Activated T-helper 2 cell treated with anti-CD3 and anti-CD28 coated beads, Interferon-gamma antibody, Interleukin-2, Interleukin-4, amounts not matched to agents 10 μg/mL and 5 μg/mL and 100 μg/mL, durations not matched to agents 14 hours and 24 hours and 36 hours (primary cell): Measurements from ENCODE around the gene KLC4. TPM values are rescaled to one million over a fixed set of nuclear protein-coding genes. Genes with fewer than 3 reads are reported as not detected.
"Not testable (repeated sequence)": the region's sequence is repeated elsewhere in the genome, so short reads cannot be mapped to it uniquely, and the experiment has no call there.

Experiments
- DNase-seq: peaks from one replicate; pipeline ENCODE4 v3.0.0; 2021; ENCODE audit warnings: low spot score
- H3K27ac Mint-ChIP-seq: one replicate; pipeline ENCODE4 v1.8.0; 2021; ENCODE audit warnings: mixed read lengths
- H3K27me3 Mint-ChIP-seq: one replicate; pipeline ENCODE4 v1.8.0; 2021; ENCODE audit warnings: low read depth, mixed read lengths
- H3K36me3 Mint-ChIP-seq: one replicate; pipeline ENCODE4 v1.8.0; 2021; ENCODE audit warnings: low read depth, mixed read lengths
- H3K4me1 Mint-ChIP-seq: one replicate; pipeline ENCODE4 v1.8.0; 2021; ENCODE audit warnings: low read depth, mixed read lengths
- H3K4me3 Mint-ChIP-seq: one replicate; pipeline ENCODE4 v1.8.0; 2021; ENCODE audit warnings: low read depth, mild to moderate bottlenecking, moderate library complexity, mixed read lengths
- H3K9me3 Mint-ChIP-seq: one replicate; pipeline ENCODE4 v1.8.0; 2021; ENCODE audit warnings: mixed read lengths
- intact Hi-C: fragments of 100-400 bp; cut with micrococcal nuclease; formaldehyde crosslinking; loops from one replicate; pipeline ENCODE4 v1.15.1; 2023
- total RNA-seq: library from RNA; stranded (reverse); gene quantifications from 2 replicates; pipeline ENCODE4 v1.2.3, GENCODE V29; 2022

KLC4 gene
- total RNA-seq, 1 donor from 2014 or later: 14.1 TPM

DNA sequence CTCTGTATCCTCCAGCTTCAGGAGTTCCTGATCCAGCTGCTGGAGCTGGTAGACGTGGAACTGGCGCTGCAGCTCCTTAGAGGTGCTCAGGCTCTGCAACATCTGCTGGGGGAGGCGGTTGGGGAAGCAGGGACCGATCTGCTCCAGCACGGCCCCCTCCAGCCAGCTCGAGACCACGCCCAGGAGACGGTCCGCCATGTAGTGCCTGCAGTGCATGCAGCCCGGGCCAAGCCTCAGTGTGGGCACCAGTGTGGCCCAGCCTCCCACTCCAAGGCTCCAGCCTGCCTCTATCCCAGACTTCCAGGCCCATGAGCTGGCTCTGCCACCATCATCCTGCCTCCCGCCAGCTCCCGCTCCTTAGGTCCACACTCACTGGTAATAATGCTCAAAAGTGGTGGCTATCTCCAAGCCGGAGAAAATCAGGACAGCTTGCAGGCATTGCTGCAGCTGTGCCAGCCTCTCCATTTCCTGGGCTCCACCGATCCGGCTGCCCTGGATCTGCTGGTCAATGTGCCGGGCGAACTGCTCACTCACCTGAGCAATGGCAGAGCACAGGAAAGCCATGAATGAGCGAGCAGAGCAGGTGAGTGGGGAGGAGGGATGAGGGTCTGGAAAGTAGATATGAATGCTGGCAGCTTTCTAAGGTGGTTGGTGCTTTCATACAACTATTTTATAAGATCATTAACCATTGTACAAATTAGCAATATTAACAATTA lies 18.7 kb upstream of the KLC4 start:
- intact Hi-C loops: no loop called here
- no peak overlapping the region for H3K27ac Mint-ChIP-seq
- peaks cover 64% of the 10 kb centered on the region for H3K36me3 Mint-ChIP-seq
- no peak for DNase-seq
- no peaks in the 10 kb centered on the region for H3K27me3 Mint-ChIP-seq
- no peak overlapping the region for H3K4me3 Mint-ChIP-seq
- no peaks in the 10 kb centered on the region for H3K4me1 Mint-ChIP-seq
- H3K9me3 Mint-ChIP-seq: no peaks in the 10 kb centered on the region

DNA sequence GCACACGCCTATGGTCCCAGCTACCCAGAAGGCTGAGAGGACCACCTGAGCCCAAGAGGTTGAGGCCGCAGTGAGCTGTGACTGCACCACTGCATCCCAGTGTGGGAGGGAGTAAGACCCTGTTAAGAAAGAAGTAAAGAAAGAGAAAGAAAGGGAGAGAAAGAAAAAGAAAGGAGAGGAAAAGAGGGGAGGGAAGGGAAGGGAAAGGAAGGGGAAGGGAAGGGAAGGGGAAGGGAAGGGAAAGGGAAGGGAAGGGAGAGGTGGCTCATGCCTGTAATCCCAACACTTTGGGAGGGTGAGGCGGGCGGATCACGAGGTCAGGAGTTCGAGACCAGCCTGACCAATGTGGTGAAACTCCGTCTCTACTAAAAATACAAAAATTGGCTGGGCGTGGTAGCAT lies 18.0 kb upstream of the KLC4 start:
- H3K27ac Mint-ChIP-seq, H3K9me3 Mint-ChIP-seq, intact Hi-C loops, DNase-seq, H3K4me1 Mint-ChIP-seq, H3K27me3 Mint-ChIP-seq, H3K4me3 Mint-ChIP-seq: not testable (repeated sequence)
- H3K36me3 Mint-ChIP-seq: peaks cover 68% of the 10 kb centered on the region

DNA sequence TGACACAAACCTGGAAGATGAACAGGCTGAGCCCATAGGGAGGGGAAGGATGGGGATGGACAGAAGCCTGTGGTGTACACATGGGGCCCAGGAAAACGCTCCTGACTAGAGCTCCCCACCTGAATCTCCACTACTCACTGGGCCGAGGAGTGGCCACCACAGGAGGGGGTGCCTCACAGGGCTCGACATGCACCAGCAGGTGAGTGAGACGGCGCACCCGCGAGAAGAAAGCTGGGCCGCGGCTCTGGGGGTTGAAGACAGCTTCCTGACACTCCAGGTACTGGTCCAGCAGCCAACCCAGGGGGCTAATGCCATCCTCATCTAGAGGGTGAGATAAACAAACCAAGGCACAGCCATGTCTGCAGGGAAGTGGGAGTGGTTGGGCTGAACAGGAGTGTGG lies 16.1 kb upstream of the KLC4 start:
- H3K4me3 Mint-ChIP-seq: no peak overlapping the region

DNA sequence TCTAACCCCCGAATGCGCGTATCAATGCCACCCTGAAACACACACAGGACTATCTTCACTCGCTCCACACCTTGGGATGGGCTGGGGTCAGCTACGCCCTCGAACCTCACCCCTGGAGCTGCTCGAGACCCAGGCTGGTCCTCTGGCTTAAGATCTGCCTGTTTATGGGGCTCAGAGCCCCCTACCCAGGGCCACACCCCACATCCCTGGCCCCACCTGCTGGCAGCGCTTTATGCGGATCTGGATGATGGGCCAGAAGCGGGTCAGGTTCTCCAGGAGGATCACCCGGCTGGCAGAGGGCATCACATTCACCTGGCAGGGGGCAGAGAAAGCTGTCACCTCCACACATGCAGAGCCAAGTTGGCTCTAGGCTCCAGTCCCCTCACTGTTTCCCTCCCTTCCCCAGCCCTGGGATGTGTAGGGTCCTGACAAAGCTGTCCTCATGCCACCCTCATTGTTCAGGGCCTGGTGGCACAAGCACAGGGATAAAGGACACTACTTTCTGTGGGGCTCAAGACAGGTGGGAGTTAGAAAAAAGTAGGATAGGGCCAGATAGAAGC lies 14.0 kb upstream of the KLC4 start:
- Mint-ChIP-seq H3K27me3 (no peaks in the 10 kb centered on the region), H3K9me3 (no peaks in the 10 kb centered on the region), H3K27ac (no peak overlapping the region), H3K36me3 (peaks cover 56% of the 10 kb centered on the region), H3K4me3 (no peak overlapping the region), H3K4me1 (peaks cover 2% of the 10 kb centered on the region)
- intact Hi-C loops: no loop called here
- DNase-seq: no peak

More for the DNA sequence above, 16.1 kb upstream of the KLC4 start:
- intact Hi-C loops: no loop called here
- no peak for DNase-seq
- no peaks in the 10 kb centered on the region for H3K9me3 Mint-ChIP-seq
- no peak overlapping the region for H3K27ac Mint-ChIP-seq
- no peaks in the 10 kb centered on the region for H3K4me1 Mint-ChIP-seq
- H3K36me3 Mint-ChIP-seq: peaks cover 57% of the 10 kb centered on the region
- no peaks in the 10 kb centered on the region for H3K27me3 Mint-ChIP-seq

DNA sequence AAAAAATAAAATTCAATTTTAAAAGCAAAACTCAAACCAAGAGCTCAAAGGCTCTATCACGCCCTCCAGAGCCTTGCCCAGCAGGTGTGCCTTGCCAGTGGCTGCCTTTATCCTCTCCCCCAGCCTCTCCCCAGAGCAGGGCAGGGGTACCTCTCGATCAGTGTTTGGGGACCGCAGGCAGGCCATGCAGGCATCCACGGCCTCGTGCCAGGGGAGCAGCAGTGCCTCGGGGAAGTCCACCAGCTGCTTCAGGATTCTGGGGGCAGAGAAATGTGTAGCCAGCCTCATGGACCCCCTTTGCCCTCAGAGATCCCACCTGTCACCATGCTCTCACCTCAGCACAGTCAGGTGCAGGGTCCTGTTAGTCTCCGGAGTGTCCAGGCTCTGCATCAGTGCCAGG lies 11.4 kb upstream of the KLC4 start:
- no peak overlapping the region for H3K4me3 Mint-ChIP-seq
- H3K27ac Mint-ChIP-seq: no peak overlapping the region
- intact Hi-C loops: no loop called here
- H3K27me3 Mint-ChIP-seq: no peaks in the 10 kb centered on the region
- peaks cover 57% of the 10 kb centered on the region for H3K36me3 Mint-ChIP-seq
- DNase-seq: no peak
- peaks cover 24% of the 10 kb centered on the region for H3K4me1 Mint-ChIP-seq
- no peaks in the 10 kb centered on the region for H3K9me3 Mint-ChIP-seq

DNA sequence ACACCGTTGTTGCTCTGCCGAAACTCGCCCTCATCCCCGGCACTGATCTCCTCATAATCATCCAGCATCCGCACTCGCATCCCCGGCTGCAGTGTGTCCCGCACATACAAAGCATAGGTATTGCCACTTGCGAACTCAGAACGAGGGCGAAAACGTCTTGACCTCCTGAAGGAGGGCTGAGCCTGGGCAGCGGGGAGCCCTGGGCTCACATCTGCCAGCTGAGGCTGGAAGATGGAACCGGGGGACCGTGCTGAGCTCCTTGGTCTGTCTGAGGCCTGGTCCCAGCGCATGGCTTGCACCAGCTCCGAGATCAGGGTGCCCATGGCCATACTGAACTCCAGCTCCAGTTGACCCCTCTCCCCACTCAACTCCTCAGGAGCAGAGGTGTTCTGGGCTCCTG lies 8.4 kb upstream of the KLC4 start:
- H3K27ac Mint-ChIP-seq: no peak overlapping the region
- H3K4me1 Mint-ChIP-seq: peaks cover 33% of the 10 kb centered on the region
- no peaks in the 10 kb centered on the region for H3K27me3 Mint-ChIP-seq
- H3K4me3 Mint-ChIP-seq: no peak overlapping the region
- peaks cover 60% of the 10 kb centered on the region for H3K36me3 Mint-ChIP-seq
- H3K9me3 Mint-ChIP-seq: no peaks in the 10 kb centered on the region
- DNase-seq: no peak
- intact Hi-C loops: loop anchor here (10.0 kb wide), 2 partner anchors 126 to 1486 kb away; partner anchors contain the start of gene CNPY3

DNA sequence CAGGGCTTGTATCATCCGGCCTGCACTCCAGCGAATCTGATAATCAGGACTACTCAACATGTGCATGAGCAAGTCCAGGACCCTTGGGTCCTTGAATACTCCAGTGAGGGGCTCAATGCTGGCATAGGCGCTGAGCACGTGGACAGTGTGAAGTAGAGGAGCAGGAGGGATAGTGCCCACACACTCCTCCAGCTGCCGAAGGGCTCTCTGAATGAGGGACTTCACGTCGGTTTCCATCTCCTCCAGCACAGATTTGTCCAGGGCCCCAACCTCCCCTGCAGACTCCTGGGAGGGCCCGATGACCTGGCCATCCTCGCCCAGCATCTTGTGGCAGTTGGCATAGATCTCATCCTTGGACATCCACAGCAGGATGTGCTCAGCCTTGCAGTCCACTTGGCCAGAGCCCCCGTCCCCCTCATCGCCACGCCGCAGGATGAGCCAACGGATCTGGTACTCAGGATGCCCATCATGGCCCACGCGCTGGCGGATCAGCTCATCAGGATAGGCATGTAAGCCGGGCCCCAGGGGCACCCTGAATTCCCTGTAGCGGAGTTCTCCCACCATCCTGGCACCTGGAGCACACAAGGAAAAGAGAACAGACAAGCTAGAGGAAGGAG lies 7.1 kb upstream of the KLC4 start:
- intact Hi-C loops: loop anchor here (10.0 kb wide), 2 partner anchors 128 to 1488 kb away; partner anchors contain the start of gene CNPY3
- H3K9me3 Mint-ChIP-seq: no peaks in the 10 kb centered on the region
- peak overlapping the region; percentile 98 for H3K27ac Mint-ChIP-seq
- DNase-seq: no peak
- H3K4me1 Mint-ChIP-seq: peaks cover 33% of the 10 kb centered on the region
- H3K4me3 Mint-ChIP-seq: peak overlapping the region; percentile 100
- no peaks in the 10 kb centered on the region for H3K27me3 Mint-ChIP-seq
- peaks cover 60% of the 10 kb centered on the region for H3K36me3 Mint-ChIP-seq

DNA sequence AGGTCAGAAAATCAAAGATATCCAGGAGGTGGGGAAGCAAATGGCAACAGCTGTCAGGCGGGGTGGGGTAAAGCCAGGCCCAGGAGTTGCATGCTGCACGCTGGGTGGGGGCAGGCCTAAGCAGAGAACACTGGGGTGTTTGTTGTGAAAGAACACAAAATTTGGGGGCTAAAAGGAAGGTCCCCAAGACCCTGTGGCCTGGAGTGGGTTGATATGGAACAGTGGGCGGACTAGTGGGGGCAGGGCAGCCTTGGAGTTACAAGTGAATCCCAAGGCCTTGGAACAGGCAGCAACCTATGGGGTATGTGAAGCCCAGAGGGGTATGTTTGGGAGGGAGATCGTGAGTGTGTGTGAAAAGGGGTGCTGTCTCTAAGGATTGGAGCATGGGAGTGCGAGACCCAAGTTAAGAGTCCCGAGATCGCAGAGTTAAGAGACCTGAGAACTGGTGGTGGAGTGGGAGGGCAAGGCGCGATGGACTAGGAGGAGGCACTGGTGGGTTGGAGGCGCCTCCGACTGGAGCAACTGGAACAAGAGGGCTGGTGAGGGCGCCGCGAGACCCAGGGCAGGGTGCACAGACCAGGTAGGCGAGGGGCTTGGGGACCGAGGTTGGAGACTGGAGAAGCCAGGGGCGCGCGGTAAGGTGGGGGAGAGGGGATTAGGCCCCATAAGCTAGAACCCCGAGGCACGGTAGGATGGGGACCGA lies 6.4 kb upstream of the KLC4 start:
- intact Hi-C loops: loop anchor here (10.0 kb wide), 2 partner anchors 128 to 1488 kb away; partner anchors contain the start of gene CNPY3
- Mint-ChIP-seq H3K36me3 (peaks cover 62% of the 10 kb centered on the region), H3K27ac (peak overlapping the region; percentile 98), H3K27me3 (no peaks in the 10 kb centered on the region), H3K4me3 (peak overlapping the region; percentile 100), H3K4me1 (peaks cover 35% of the 10 kb centered on the region), H3K9me3 (no peaks in the 10 kb centered on the region)
- no peak for DNase-seq

DNA sequence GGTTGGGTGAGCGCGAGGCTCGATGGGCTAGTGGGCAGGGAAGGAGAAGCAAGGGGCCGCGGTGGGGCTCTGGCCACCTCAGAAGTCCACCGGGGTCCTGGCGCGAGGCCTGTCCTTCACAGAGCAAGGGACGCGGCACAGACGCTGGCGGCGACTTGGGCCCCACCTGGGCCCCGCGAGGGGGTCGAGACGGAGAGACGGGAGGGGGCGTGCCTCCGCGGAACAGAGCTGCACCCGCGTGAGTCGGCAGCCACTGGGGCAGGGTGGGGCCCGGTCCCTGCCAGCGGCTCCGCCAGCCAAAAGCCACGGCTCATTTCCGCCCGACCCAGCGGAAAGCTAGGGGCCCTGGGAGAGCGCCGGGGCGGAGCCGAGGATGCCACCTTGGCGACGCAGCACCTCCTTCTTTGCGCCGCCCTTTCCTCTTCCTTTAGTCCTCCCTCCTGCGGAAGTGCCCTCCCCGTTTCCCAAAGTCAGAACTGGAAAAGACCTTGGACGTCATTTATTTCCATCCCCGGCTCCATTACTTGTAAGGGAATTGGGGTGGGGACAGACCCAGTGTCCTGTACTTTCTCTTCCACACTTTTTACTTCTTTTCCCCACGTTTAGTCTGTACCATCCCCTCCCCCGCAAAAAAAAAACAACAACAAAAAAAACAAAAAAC lies 5.8 kb upstream of the KLC4 start, which contains the start of gene CUL7:
Gene CUL7 (minus strand): TSS at position 307 of the 661 bp plus-strand sequence. CDS start 1,063 bp downstream, outside the sequence.
- Mint-ChIP-seq H3K36me3 (peaks cover 69% of the 10 kb centered on the region), H3K9me3 (no peaks in the 10 kb centered on the region), H3K27ac (peak within 1 kb of the TSS; percentile 98), H3K4me1 (peaks cover 42% of the 10 kb centered on the region), H3K27me3 (no peaks in the 10 kb centered on the region), H3K4me3 (peak within 1 kb of the TSS; percentile 100)
- peak; percentile 89 for DNase-seq
- intact Hi-C loops: loop anchor here (10.0 kb wide), 2 partner anchors 129 to 1489 kb away; partner anchors contain the start of gene CNPY3

DNA sequence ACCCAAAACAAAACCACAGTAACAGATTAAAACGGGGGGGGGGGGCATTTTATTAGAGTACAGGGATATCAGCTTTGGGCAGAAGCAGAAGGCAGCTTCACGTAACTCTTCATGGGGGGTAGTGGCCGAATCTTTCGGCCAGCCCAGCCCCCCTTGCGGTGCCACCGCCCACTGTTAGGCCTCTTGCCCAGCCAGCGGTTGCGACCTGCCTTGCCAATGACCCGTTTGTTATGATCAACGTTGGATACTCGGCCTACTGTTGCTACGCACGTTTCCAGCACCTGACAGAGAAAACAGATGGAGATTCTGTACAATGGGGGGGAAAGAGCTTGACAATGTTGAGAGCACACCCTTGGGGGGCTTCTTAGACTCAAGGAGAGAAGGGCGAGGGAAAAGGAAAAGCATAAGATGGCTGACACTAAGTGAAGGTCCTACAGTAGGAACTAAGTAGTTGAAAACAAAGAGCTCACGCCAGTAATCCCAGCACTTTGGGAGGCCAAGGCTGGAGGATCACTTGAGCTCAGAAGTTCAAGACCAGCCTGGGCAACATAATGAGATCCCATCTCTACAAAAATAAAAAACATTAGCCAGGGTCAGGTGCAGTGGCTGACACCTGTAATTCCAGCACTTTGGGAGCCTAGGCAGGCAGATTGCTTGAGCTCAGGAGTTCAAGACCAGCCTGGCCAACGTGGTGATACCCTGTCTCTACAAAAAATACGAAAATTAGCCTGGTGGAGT lies 5.1 kb upstream of the KLC4 start:
- H3K36me3 Mint-ChIP-seq: peaks cover 66% of the 10 kb centered on the region
- peak overlapping the region; percentile 90 for H3K27ac Mint-ChIP-seq
- intact Hi-C loops: loop anchor here (10.0 kb wide), 2 partner anchors 130 to 1490 kb away; partner anchors contain the start of gene CNPY3

DNA sequence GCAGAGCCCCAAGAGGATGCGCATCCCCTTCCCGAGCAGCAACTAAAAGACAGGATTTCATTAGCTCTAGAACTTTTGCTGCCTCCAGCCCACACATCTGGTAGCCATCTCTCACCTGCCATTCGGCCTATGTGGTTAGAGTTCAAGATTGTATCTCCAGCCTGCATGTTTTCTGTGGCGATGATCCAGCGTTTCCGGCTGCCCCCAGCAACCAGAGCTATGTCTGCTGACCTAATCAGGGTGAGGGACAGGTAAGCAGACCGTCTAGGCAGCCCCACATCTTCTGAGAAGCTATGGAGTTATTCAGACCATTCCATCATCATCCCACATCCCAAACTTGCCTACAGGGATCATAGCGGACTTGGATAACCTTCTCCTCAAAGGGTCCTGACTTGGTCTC lies 3.5 kb upstream of the KLC4 start:
- intact Hi-C loops: loop anchor here (10.0 kb wide), 2 partner anchors 131 to 1491 kb away; partner anchors contain the start of gene CNPY3
- H3K36me3 Mint-ChIP-seq: peaks cover 50% of the 10 kb centered on the region
- H3K27me3 Mint-ChIP-seq: no peaks in the 10 kb centered on the region
- H3K4me1 Mint-ChIP-seq: peaks cover 52% of the 10 kb centered on the region
- H3K27ac Mint-ChIP-seq: no peak overlapping the region
- H3K9me3 Mint-ChIP-seq: no peaks in the 10 kb centered on the region
- no peak overlapping the region for H3K4me3 Mint-ChIP-seq
- DNase-seq: no peak

More for the DNA sequence above, 5.1 kb upstream of the KLC4 start:
- H3K9me3 Mint-ChIP-seq: no peaks in the 10 kb centered on the region
- H3K4me3 Mint-ChIP-seq: peak overlapping the region; percentile 100
- H3K27me3 Mint-ChIP-seq: no peaks in the 10 kb centered on the region
- peaks cover 44% of the 10 kb centered on the region for H3K4me1 Mint-ChIP-seq
- DNase-seq: no peak
